ENCODE results near the gene PINLYP.
"Not testable (repeated sequence)": the region's sequence is repeated elsewhere in the genome, so short reads cannot be mapped to it uniquely, and the experiment has no call there.

PINLYP gene

GRCh38 chr19:43581467-43581866 is 5.9 kb downstream of the PINLYP start:
- peak overlapping the region; percentile 55 for H3K4me3 ChIP-seq (replicated peaks; ENCODE audit: low read depth, low read length)
- DNase-seq (ENCODE audit: extremely low read depth, low read depth) = no peak
- TF ChIP-seq CTCF (IDR thresholded peaks at IDR 0.05; ENCODE audit: low read depth, low read length, missing control alignments) = no peak

- H3K4me3 ChIP-seq (replicated peaks; ENCODE audit: low read depth, low read length) = no peak overlapping the region
- no peak for TF ChIP-seq CTCF (IDR thresholded peaks at IDR 0.05; ENCODE audit: low read depth, low read length, missing control alignments)
- DNase-seq (ENCODE audit: extremely low read depth, low read depth) = no peak
Measured at GRCh38 chr19:43582495-43582894, 6.9 kb downstream of the PINLYP start.

- DNase-seq (ENCODE audit: extremely low read depth, low read depth) = no peak
- no peak overlapping the region for H3K4me3 ChIP-seq (replicated peaks; ENCODE audit: low read depth, low read length)
- no peak for TF ChIP-seq CTCF (IDR thresholded peaks at IDR 0.05; ENCODE audit: low read depth, low read length, missing control alignments)
Measured at GRCh38 chr19:43584484-43584883, 8.9 kb downstream of the PINLYP start.

- H3K4me3 ChIP-seq (replicated peaks; ENCODE audit: low read depth, low read length) = no peak overlapping the region
- TF ChIP-seq CTCF (IDR thresholded peaks at IDR 0.05; ENCODE audit: low read depth, low read length, missing control alignments) = no peak
- DNase-seq (ENCODE audit: extremely low read depth, low read depth) = no peak
Measured at GRCh38 chr19:43586346-43586745, 10.7 kb downstream of the PINLYP start.

- H3K4me3 ChIP-seq (replicated peaks; ENCODE audit: low read depth, low read length); DNase-seq (ENCODE audit: extremely low read depth, low read depth): not testable (repeated sequence)
Measured at GRCh38 chr19:43587029-43587428, 11.4 kb downstream of the PINLYP start.

- no peak for DNase-seq (ENCODE audit: extremely low read depth, low read depth)
- H3K4me3 ChIP-seq (replicated peaks; ENCODE audit: low read depth, low read length) = no peak overlapping the region
- TF ChIP-seq CTCF (IDR thresholded peaks at IDR 0.05; ENCODE audit: low read depth, low read length, missing control alignments) = no peak
Measured at GRCh38 chr19:43589277-43589676, 13.7 kb downstream of the PINLYP start.

- no peak overlapping the region for H3K4me3 ChIP-seq (replicated peaks; ENCODE audit: low read depth, low read length)
- no peak for TF ChIP-seq CTCF (IDR thresholded peaks at IDR 0.05; ENCODE audit: low read depth, low read length, missing control alignments)
- no peak for DNase-seq (ENCODE audit: extremely low read depth, low read depth)
Measured at GRCh38 chr19:43589678-43590077, 14.1 kb downstream of the PINLYP start.
